Upper lobe of left lung (tissue), 4 donors: ENCODE measurements around the gene MMP1.

Source experiments
- CTCF ChIP-seq, 6 experiments: fragments of 450-650 bp in 4 of 6; fragments of 200-600 bp in 2 of 6; sonication (generic) in 2 of 6; IDR thresholded peaks; one replicate each; pipeline ENCODE4 v1.5.1; 2016 to 2019; ENCODE audit warnings: antibody characterized with exemption in 6 of 6
- POLR2A ChIP-seq, 4 donors: fragments of 450-650 bp; IDR thresholded peaks; one replicate each; pipeline ENCODE4 v1.5.1; 2016 to 2017; ENCODE audit warnings: antibody characterized with exemption in 4 of 4, mild to moderate bottlenecking in 2 of 4
- POLR2AphosphoS5 ChIP-seq, 2 donors: sonication (generic); formaldehyde crosslinking; IDR thresholded peaks; one replicate each; pipeline ENCODE4 v1.5.1; 2017; ENCODE audit warnings: antibody characterized with exemption in 2 of 2

GRCh38 chr11:102798012-102798746, at the start of gene MMP1:
- TF ChIP-seq CTCF (IDR thresholded peaks at IDR 0.05), result no peak
- no peak for TF ChIP-seq POLR2A (IDR thresholded peaks at IDR 0.05)
- TF ChIP-seq POLR2AphosphoS5 (IDR thresholded peaks at IDR 0.05), result no peak
